GM21423 (cell line): ENCODE measurements around the gene TTLL5.
"Not testable (repeated sequence)": the region's sequence is repeated elsewhere in the genome, so short reads cannot be mapped to it uniquely, and the experiment has no call there.

ENCODE experiments used
- ATAC-seq: cut with Tn5 transposase; IDR thresholded peaks from one replicate; pipeline ENCODE4 v1.9.1; 2021; ENCODE audit warnings: mild to moderate bottlenecking, moderate library complexity; ENCODE audit not compliant: unreplicated experiment

TTLL5 gene

GRCh38 chr14:75831455-75831854, 170.4 kb downstream of the TTLL5 start:
- no peak for ATAC-seq

GRCh38 chr14:75831952-75832351, 170.9 kb downstream of the TTLL5 start:
- ATAC-seq, result no peak

GRCh38 chr14:75832621-75833297, 171.7 kb downstream of the TTLL5 start:
- no peak for ATAC-seq

GRCh38 chr14:75833326-75834020, 172.4 kb downstream of the TTLL5 start:
- ATAC-seq, result no peak

GRCh38 chr14:75835156-75835725, 174.2 kb downstream of the TTLL5 start:
- no peak for ATAC-seq

GRCh38 chr14:75835737-75836136, 174.7 kb downstream of the TTLL5 start:
- ATAC-seq, result no peak

DNA sequence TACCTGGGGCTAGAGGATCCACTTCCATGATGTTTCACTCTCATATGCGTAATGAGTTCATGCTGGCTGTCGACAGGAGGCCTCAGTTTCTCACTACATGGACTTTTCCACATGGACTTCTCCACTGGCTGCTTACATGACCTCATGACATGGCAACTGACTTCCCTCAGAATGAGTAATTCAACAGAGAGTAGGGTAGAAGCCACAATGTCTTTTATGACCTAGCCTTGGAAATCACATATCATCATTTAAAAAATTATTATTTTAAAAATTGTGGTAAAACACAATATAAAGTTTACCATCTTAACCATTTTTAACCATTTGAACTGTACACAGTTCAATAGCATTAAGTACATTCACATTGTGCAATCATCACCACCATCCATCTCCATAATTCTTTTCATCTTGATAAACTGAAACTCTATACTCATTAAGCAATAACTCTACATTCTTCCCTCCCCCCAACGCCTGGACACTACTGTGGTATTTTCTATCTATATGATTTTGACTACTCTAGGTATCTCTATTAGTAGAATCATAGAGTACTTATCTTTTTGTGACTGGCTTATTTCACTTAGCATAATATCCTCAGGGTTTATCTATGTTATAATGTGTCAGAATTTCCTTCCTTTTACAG, 176.2 kb downstream of the TTLL5 start:
- ATAC-seq, result no peak

DNA sequence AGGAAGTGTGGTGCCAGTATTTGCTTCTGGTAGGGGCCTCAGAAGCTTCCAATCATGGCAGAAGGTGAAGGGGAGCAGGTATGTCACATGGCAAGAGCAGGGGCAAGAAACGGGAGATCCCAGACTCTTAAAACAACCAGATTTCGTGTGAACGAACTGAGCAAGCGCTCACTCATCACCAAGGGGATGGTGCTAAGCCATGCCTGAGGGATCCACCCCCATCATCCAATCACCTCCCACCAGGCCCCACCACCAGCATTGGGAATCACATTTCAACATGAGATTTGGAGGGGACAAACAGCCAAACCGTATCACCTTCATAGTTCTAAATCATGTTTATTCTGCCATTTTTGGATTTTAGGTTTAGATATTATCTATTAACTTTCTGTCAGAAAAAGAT, 179.9 kb downstream of the TTLL5 start:
- ATAC-seq, result no peak

- no peak for ATAC-seq
Observed at GRCh38 chr14:75842551-75842950, 181.5 kb downstream of the TTLL5 start.

DNA sequence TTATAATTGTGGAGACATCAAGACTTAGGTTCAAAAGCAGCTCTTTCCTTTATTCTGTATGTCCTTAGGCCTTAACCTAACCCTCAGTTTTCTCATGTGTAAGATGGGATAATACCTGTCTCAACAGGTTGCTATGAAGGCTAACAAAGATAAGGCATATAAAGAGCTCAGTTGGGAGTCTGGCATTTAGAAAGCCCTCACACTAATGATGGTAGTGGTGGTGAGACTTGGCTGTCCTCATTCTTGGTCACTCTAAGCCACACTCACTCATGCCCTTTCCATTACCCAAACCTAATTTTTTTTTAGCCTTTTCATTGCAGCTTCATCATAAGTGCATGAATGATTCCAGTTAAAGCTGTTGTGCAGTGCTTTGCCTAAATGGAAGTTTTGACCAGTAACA, 183.4 kb downstream of the TTLL5 start:
- no peak for ATAC-seq

- no peak for ATAC-seq
Observed at GRCh38 chr14:75845136-75845804, 184.2 kb downstream of the TTLL5 start.

- not testable (repeated sequence) for ATAC-seq
Observed at GRCh38 chr14:75846694-75847093, 185.6 kb downstream of the TTLL5 start.

DNA sequence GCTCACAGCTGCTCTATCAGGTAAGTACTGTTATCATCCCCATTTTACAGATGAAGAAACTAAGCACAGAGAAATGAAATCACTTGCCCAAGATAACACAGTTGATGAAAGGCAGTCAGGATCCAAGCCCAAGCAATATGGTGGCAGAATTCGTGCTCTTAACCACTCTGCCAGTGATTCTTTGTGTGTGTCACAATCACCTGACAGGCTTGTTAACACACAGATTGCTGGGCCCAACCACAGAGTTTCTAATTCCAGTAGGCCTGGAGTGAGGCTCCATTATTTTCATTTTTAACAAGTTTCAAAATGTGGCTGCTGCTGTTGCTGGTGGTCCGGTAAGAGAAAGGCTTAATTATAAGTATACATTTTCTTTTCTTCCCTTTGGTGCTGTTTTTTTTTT, 186.5 kb downstream of the TTLL5 start:
- no peak for ATAC-seq

GRCh38 chr14:75848167-75848913, 187.3 kb downstream of the TTLL5 start:
- no peak for ATAC-seq

DNA sequence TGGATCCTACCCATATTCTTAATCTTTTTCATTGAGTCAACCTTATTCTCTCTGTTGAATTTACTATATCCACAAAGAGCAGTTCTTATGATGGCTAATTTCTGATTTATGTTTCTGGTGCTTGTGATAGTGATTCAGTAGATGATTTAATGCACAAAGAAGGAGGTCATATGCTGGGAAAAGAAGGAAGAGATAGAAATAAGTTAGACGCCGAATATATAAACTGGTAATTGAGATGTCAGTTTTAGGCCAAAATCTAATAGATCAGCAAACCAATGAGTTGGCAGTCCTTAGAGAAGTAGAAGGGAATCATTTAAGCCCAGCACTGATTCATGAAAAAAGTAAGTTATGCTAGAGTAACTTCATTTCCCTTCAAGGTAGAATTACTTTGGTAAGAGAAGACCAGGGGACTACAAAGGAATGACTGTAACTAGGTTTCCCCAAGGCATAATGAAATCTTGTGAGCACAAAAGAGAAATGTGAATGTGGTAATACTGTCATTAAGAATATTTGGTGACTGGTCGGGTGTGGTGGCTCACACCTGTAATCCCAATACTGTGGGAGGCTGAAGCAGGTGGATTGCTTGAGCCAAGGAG, 188.4 kb downstream of the TTLL5 start:
- ATAC-seq, result no peak

DNA sequence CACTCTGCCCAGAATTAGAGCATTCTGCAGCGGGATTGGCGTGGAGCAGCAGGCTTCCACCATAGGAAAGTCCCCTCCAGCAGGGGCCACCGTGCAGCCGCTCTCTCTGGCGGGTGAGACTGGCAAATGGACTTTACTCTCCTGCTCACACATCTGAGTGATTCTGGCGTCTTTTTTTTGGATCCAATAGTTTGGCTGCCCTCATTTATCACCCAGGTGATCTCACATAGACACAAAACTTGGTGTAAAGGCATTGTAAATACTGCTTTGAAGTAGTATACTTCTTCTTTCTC, 190.5 kb downstream of the TTLL5 start:
- ATAC-seq, result no peak

DNA sequence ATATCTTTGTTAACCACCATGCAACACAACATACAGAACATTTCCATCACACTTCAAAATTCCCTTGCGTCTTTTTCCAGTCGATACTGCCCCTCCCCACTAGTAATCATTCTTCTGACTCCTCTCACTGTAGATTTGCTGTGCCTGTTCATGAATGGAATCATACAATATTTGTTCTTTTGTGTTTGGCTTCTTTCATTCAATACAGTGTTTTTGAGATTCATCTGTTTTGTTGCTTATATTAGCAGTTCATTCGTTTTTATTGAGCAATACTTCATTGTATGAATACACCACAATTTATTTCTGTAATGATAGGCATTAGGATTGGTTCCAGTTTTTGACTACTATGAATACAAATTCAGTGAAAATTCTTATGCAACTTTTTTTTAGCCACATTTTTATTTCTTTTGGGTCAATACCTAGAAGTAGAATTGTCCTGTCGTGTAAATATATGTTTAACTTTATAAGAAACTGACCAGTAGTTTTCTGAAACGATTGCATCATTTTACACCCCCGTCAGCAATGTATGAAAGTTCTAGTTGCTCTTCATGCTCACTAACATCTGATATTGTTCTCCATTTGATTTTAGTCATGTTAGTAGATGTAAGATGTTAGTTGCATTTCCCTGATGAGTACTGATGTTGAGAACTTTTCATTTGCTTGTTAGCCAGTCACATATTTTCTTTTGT, 193.2 kb downstream of the TTLL5 start:
- no peak for ATAC-seq

- no peak for ATAC-seq
Observed at GRCh38 chr14:75857199-75857598, 196.2 kb downstream of the TTLL5 start.

- ATAC-seq, result no peak
Observed at GRCh38 chr14:75858362-75858761, 197.3 kb downstream of the TTLL5 start.

DNA sequence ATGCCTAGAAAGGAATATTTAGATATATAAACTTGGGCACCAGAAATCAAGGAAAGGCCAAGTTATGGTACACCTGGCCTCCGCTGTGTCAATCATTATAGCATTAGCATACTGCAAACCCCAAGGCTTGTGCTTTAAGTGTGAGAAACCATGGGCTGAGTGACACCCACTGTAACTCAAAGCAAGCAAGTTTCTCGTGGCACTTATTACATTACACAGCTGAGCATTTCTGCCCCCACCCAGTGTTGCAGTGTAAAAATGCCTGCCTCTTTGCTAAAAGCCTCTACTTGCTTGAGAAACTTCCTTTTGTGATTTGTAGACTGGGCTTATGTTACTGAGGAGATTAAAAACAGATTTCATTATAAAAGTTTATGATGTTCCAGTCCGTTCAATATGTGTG, 198.7 kb downstream of the TTLL5 start:
- no peak for ATAC-seq
